Ishikawa (cell line): Measurements from ENCODE around the gene TRIOBP.

ENCODE experiments used
- CEBPB ChIP-seq: IDR thresholded peaks from 2 replicates; pipeline ENCODE4 v1.6.1; 2012
- CREB1 ChIP-seq: IDR thresholded peaks from 2 replicates; pipeline ENCODE4 v1.6.1; 2012; ENCODE audit warnings: low read depth
- EGR1 ChIP-seq: IDR thresholded peaks from 2 replicates; pipeline ENCODE4 v1.6.1; 2012
- EP300 ChIP-seq: IDR thresholded peaks from 2 replicates; pipeline ENCODE4 v1.6.1; 2012; ENCODE audit warnings: borderline replicate concordance
- FOXM1 ChIP-seq: IDR thresholded peaks from 2 replicates; pipeline ENCODE4 v1.6.1; 2012; ENCODE audit warnings: low read depth, borderline replicate concordance
- NFIC ChIP-seq: IDR thresholded peaks from 2 replicates; pipeline ENCODE4 v1.6.1; 2012
- RAD21 ChIP-seq: IDR thresholded peaks from 2 replicates; pipeline ENCODE4 v1.6.1; 2012; ENCODE audit warnings: low read depth
- TAF1 ChIP-seq: IDR thresholded peaks from 2 replicates; pipeline ENCODE4 v1.6.1; 2012; ENCODE audit warnings: low read depth, mild to moderate bottlenecking
- TCF12 ChIP-seq: IDR thresholded peaks from 2 replicates; pipeline ENCODE4 v1.6.1; 2012; ENCODE audit warnings: low read depth
- TEAD4 ChIP-seq: IDR thresholded peaks from 2 replicates; pipeline ENCODE4 v1.6.1; 2012
- YY1 ChIP-seq: IDR thresholded peaks from 2 replicates; pipeline ENCODE4 v1.6.1; 2012; ENCODE audit warnings: low read depth
- ZBTB7A ChIP-seq: IDR thresholded peaks from 2 replicates; pipeline ENCODE4 v1.6.1; 2012; ENCODE audit warnings: low read depth
- TF ChIP-seq, protein P1 (sequence below): IDR thresholded peaks from 2 replicates; pipeline ENCODE4 v1.6.1; 2012
- TF ChIP-seq, protein P2 (sequence below): IDR thresholded peaks from 2 replicates; pipeline ENCODE4 v1.6.1; 2012
- TF ChIP-seq, protein P3 (sequence below): IDR thresholded peaks from 2 replicates; pipeline ENCODE4 v1.6.1; 2012; ENCODE audit warnings: low read depth, mild to moderate bottlenecking

TRIOBP gene

DNA sequence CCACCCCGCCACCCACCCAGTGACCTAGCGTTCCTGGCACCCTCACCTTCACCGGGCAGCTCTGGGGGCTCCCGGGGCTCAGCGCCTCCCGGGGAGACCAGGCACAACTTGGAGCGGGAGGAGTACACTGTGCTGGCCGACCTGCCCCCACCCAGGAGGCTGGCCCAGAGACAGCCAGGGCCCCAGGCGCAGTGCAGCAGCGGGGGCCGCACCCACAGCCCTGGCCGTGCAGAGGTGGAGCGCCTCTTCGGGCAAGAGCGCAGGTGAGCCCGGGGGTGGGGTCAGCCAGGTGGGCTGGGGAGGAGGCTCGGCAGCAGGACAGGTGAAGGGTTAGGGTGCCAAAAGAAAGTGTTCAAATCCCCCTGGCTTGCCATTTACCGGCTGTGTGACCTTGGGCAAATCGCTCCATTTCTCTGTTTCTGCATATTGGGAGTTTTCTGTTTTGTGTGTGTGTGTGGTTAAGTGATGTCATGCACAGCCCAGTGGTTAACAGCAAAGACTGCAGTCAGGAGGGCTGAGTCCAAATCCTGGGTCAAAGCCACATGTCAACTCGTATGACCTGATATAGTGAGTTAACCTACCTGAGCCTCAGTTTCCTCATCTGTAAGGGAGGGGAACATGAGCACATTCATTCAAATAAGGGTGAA, 29.5 kb downstream of the TRIOBP start:
- TF ChIP-seq NFIC (no peak), TEAD4 (no peak), CEBPB (no peak), RAD21 (no peak), CREB1 (no peak), EGR1 (no peak), FOXM1 (no peak), TAF1 (no peak), YY1 (no peak), TCF12 (no peak), EP300 (no peak)
- TF ChIP-seq, protein P1, sequence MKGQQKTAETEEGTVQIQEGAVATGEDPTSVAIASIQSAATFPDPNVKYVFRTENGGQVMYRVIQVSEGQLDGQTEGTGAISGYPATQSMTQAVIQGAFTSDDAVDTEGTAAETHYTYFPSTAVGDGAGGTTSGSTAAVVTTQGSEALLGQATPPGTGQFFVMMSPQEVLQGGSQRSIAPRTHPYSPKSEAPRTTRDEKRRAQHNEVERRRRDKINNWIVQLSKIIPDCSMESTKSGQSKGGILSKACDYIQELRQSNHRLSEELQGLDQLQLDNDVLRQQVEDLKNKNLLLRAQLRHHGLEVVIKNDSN = no peak
- TF ChIP-seq, protein P2, sequence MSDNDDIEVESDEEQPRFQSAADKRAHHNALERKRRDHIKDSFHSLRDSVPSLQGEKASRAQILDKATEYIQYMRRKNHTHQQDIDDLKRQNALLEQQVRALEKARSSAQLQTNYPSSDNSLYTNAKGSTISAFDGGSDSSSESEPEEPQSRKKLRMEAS = no peak
- TF ChIP-seq, protein P3, sequence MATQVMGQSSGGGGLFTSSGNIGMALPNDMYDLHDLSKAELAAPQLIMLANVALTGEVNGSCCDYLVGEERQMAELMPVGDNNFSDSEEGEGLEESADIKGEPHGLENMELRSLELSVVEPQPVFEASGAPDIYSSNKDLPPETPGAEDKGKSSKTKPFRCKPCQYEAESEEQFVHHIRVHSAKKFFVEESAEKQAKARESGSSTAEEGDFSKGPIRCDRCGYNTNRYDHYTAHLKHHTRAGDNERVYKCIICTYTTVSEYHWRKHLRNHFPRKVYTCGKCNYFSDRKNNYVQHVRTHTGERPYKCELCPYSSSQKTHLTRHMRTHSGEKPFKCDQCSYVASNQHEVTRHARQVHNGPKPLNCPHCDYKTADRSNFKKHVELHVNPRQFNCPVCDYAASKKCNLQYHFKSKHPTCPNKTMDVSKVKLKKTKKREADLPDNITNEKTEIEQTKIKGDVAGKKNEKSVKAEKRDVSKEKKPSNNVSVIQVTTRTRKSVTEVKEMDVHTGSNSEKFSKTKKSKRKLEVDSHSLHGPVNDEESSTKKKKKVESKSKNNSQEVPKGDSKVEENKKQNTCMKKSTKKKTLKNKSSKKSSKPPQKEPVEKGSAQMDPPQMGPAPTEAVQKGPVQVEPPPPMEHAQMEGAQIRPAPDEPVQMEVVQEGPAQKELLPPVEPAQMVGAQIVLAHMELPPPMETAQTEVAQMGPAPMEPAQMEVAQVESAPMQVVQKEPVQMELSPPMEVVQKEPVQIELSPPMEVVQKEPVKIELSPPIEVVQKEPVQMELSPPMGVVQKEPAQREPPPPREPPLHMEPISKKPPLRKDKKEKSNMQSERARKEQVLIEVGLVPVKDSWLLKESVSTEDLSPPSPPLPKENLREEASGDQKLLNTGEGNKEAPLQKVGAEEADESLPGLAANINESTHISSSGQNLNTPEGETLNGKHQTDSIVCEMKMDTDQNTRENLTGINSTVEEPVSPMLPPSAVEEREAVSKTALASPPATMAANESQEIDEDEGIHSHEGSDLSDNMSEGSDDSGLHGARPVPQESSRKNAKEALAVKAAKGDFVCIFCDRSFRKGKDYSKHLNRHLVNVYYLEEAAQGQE = no peak

DNA sequence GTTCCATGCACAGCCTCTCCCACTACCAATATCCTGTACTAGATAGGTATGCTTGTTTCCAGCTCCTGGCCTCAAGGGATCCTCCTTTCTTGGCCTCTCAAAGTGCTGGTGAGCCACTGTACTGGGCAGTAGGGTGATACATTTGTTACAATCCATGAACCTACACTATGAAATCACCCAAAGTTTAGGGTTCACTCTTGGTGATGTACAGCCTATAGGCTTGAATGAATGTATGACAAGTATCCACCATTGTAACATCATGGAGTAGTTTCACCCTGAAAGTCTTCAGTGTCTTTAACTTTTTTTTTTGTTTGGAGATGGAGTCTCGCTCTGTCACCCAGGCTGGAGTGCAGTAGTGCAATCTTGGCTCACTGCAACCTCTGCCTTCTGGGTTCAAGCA, 31.8 kb downstream of the TRIOBP start:
- no peak for TF ChIP-seq TCF12
- no peak for TF ChIP-seq FOXM1
- no peak for TF ChIP-seq RAD21
- no peak for TF ChIP-seq ZBTB7A
- TF ChIP-seq CREB1 = no peak
- no peak for TF ChIP-seq TAF1
- TF ChIP-seq CEBPB = no peak
- TF ChIP-seq YY1 = no peak

DNA sequence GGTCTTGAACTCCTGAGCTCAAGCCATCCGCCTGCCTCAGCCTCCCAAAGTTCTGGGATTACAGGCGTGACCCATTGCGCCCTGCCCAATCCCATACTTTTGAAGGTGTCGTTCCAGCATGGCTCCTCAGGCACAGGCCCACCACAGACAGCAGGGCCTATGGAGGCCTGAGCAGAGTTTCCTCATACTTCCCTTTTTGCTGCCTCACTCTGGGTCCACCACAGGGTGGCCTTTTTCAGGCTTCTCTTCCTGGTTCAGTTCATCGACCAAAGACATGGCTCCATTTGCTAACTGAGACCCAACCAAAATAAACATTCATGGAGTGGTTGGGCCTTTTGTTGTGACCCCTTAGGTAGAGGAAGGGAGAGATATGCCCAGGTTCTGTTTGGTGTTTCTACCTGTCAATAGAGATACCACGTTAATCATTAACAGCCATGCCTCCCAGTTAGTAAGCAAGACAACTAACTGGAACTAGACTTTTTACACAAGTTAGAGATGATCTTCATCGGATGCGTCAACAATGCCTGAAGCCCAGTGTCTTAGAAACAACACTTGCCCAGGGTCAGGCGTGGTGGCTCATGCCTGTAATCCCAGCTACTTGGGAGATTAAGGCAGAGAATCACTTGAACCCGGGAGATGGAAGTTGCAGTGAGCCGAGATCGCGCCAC, 35.1 kb downstream of the TRIOBP start:
- TF ChIP-seq, protein P3 = no peak
- TF ChIP-seq YY1 (no peak), CREB1 (no peak), EGR1 (no peak), EP300 (no peak), CEBPB (no peak), RAD21 (no peak), TCF12 (no peak)
- TF ChIP-seq, protein P2 = no peak

DNA sequence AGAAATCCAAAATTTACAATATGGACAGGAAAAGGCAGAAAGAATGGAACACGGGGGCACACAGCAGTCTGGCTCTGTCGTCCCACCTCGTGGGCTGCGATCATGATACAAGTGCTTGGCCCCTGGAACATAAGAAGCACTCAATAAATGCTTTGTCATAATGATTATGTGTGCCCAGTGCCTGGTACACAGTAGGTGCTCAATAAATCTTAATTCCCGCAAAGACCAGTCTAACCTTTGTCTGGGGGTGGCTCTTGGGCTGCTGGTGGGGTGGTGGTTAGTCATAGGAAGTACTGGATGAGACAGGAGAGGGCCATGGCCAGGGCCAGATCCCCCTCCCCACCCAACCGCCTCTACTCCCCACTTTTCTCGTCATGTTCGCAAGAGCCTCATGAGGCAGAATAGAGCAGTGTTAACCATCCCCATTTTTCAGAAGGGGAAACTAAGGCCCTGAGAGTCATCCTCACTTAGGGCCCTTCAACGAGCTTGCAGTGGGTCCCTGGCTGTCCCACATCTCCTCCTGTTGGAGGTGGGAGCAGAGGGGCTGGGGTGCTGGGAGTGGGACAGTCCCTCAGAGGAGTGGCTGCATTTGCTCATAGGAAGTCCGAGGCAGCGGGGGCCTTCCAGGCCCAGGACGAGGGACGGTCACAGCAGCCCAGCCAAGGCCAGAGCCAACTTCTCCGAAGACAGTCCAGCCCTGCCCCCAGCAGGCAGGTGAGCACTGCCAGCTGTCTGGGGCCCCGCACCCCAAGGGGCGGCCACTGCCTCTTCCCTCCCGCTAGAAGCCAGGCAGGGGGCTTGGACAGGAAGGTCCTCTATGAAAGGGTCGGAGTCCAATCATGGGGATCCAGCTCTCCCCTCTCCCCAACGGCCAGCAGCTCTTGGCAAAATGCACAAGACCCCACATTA, 36.1 kb downstream of the TRIOBP start:
- TF ChIP-seq RAD21 (no peak), FOXM1 (no peak), CREB1 (no peak), NFIC (no peak), EP300 (no peak), CEBPB (no peak), TEAD4 (no peak), TCF12 (no peak), TAF1 (no peak), EGR1 (no peak), YY1 (no peak), ZBTB7A (no peak)
- TF ChIP-seq, protein P3 = no peak
- TF ChIP-seq, protein P1 = no peak
- TF ChIP-seq, protein P2 = no peak
